Dedifferentiated amniotic fluid mesenchymal stem cell (primary cell): ENCODE results near the gene ELMOD1.

Experiments used
- DNase-seq: peaks from one replicate; pipeline ENCODE4 v3.0.0-alpha.2; 2016; ENCODE audit errors: extremely low spot score

The ELMOD1 gene

GRCh38 chr11:107583629-107584195, 7.2 kb upstream of the ELMOD1 start:
- no peak for DNase-seq

- no peak for DNase-seq
Observed at GRCh38 chr11:107587306-107587979, 3.5 kb upstream of the ELMOD1 start.

DNA sequence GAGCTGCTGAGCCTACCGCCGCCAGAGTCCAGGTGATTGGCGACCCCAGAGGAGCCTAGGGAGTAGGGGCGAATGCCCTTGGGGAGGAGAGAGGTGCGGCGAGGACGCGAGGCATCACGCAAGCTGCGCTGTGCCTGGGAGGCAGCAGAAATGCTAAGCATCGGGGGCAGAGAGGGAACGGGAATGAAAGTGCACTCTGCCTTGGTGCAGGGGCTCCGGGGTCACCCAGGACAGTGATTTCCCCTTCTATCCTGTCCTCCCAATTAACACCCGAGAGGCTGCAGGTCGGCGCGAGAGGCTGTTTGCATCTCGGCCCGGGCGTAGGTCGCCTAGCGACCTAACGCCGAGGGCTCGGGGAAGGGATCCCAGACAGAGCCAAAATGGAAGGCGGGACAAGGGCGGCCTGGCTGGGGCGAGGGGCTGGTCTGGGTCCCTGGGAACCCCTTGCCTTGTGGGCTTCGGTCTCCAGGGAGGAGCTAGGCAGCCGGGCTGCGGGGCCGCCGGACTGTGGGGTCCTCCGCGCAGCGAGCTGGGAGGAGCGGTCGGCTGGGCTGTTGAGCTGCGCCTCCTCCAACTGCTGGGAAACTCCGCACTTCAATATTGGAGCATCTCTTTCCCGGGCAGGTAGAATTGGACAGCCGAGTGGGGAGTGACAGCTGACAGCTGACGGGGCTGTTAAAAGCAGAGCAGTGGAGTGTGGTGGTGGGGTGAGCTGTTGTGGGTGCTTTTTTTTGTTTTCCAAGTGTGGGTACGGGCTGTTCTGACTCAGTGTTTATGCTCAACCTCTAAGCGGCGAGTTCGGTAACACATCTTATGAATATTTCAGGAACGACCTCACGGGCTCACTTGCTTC, 657 bp downstream of the ELMOD1 start:
- DNase-seq, result no peak

GRCh38 chr11:107592231-107592590, 1.3 kb downstream of the ELMOD1 start:
- DNase-seq, result no peak

DNA sequence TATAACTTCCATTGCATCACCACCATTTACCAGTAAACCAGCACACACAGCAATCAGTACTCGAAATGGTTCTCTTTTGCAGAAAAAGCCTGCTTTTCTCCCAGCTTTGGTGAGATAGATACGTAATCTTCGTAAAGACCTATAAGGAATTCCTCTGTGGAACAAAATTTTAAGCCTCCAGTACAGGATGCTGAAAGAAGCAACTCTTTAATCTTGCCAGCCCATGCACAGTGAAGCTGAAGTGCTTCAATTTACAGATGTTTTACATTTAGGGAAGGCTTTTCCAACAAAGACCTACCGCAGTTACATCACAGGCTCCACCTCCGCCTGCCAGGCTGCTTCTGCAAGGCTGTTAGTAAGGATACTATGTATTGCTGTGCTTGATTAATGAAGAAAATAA, 1.9 kb downstream of the ELMOD1 start:
- no peak for DNase-seq

DNA sequence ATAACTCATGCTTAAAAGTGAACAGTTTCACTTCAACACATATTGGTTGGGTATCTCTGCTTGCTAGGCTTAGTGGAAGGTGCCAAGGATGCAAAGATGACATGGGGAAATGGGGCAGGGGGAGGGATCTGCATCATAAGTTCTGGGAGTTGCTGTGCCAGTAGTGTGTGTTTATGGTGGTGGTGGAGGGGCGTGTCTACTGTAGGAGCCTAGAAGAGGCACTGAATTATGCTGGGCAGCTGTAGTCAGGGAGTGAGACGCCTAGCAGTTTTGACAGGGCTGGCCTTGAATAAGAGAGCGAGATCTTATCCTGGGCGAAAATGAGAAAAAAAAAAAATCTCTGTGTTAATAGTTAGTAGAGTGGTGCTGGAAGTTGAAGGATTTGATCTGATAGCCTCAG, 3.0 kb downstream of the ELMOD1 start:
- DNase-seq, result no peak

DNA sequence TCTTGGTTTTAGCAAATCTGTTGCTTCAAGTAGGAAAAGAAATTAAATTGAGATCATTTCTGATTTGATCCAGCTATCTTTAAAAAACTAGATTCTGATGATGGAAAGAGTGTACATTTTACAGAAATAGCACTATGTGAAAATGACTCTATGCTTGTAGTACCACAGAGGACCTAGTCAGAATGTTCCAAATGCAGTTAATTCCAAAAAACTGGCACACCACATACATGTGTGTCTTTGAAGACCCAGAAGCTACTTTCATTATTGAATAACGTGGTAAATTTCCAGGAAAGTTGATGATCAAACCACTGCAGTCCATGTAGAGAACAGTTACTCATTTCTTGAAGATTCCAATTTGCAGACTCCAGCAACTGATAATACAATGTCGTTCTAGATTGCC, 3.8 kb downstream of the ELMOD1 start:
- DNase-seq, result no peak

- DNase-seq, result no peak
Observed at GRCh38 chr11:107598225-107599139, 7.5 kb downstream of the ELMOD1 start.

- DNase-seq, result no peak
Observed at GRCh38 chr11:107605061-107606006, 14.4 kb downstream of the ELMOD1 start.

- no peak for DNase-seq
Observed at GRCh38 chr11:107606141-107606540, 15.2 kb downstream of the ELMOD1 start.

DNA sequence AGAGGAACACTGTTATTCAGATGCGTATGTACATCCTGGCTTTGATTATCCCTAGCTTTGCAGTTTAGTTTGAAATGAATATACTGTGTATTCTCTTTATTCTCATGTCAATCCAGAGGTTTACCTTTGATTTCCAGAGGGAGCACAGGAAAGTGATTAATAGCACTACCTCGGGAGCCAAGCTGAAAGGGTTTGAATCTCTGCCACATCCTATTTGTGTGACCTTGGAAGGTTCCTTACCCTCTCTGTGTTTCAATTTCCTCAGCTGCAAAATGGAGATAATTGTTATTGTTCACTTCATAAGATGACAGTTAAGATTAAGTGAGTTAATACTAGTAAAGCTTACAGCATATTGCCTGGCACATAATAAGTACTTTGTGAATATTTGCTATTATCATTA, 17.9 kb downstream of the ELMOD1 start:
- DNase-seq, result no peak

DNA sequence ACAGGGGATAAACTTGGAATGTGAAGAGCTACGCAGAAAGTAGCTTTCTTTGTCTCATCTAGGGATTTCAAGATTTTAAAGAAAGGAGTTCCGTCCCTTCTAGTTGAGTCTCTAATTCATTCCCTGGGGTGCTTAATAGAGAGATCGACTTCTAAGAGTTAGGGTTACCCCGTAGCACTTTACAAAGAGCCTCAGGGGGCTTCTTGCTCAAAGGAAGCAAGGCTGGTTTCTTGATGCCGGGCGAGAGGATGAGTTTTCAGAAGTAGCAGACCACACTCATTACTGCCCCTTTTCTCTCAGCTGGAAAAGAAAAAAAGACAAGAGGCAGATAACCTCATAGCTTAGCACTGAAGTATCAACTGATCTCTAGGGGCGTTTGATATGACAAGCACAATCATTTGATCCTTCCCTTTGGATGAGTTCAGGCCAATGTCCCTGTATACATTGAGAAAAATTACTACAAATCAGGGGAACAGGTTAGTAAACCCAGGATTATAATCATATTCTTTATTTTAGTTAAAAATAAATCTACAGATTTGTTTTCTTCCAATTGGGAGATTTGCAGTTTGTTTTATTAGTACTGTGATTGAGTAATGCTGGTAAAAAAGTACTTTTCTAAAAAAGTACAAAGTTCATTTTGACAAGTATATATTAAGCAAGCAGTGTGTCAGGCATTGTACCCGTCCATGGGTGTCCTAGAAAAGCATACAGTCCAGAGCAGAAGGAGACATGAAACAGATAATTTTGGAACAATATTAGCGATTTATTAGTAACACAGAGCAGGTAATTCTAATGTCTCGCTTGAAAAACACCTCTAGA, 18.7 kb downstream of the ELMOD1 start:
- DNase-seq, result no peak

DNA sequence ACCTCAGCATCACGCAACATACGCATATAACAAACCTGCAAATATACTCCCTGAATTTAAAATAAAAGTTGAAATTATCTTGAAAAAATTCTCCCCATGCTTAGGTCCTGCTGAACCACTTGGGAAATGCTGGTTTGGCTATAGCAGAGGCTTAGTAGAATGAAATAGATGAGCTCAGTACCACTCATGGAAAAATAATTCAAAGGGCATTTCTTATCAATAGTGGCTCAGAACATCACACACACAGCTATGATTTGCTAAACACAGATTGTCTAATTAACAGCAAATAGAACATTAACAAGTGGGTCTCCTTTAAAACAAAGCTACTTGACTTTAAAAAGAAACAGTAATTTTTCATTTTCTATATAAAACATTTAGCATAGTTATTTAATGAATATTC, 21.5 kb downstream of the ELMOD1 start:
- no peak for DNase-seq

- DNase-seq, result no peak
Observed at GRCh38 chr11:107619926-107620325, 29.0 kb downstream of the ELMOD1 start.

- no peak for DNase-seq
Observed at GRCh38 chr11:107621081-107621480, 30.1 kb downstream of the ELMOD1 start.

DNA sequence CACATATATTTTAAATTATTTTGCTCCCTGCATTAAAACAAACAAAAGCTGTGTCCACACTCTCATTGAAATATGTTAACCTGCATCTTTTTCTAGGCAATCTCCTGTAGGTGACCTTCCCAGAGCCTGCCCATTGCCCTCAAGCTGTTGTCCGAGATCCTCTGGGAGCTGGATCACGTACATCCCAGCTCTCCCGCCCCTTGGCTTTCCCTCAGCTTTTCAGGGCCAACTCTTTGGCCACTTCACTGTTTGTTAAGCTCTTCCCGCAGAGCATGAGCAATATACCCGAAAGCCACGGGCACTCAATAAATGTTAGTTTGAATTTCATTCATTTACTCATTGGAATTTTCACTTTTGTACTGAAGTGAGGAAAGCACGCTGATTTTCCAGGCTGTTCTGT, 32.2 kb downstream of the ELMOD1 start:
- no peak for DNase-seq

- no peak for DNase-seq
Observed at GRCh38 chr11:107624983-107625684, 34.2 kb downstream of the ELMOD1 start.

DNA sequence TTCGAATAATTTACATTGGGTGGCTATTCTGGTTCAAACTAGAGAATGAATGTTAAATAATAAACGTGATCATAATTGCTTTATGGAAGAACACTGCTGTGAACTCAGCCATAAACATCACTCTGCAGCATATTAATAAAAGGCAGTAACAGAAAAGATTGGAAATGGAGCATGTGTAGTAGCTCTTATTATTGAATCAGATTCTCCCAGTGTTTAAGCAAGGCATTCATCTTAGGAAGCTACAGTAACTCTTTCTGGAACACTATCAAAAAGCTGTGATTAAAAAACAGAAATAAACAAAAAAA, 34.7 kb downstream of the ELMOD1 start:
- DNase-seq, result no peak

- no peak for DNase-seq
Observed at GRCh38 chr11:107631043-107631442, 40.1 kb downstream of the ELMOD1 start.

GRCh38 chr11:107631931-107632330, 41.0 kb downstream of the ELMOD1 start:
- no peak for DNase-seq
